ENCODE results near the gene MCEE.
"Not testable (repeated sequence)": the region's sequence is repeated elsewhere in the genome, so short reads cannot be mapped to it uniquely, and the experiment has no call there.

Gene MCEE

GRCh38 chr2:71125506-71126294 lies 4.3 kb downstream of the MCEE start:
- Histone ChIP-seq H3K36me3 (ENCODE audit: control insufficient read depth in 1 of 2, insufficient read depth in 2 of 2, low read length in 2 of 2) (peaks cover 0 to 15% of the 10 kb centered on the region in 2 donors), H3K4me3 (ENCODE audit: low read depth in 1 of 2, low read length in 2 of 2) (no peak overlapping the region), H3K9me3 (ENCODE audit: control insufficient read depth in 1 of 2, low read length in 2 of 2) (no peaks in the 10 kb centered on the region), H3K27me3 (ENCODE audit: low read depth, low read length) (no peaks in the 10 kb centered on the region), H3K27ac (ENCODE audit: low read length) (no peak overlapping the region), H3K4me1 (ENCODE audit: control insufficient read depth in 1 of 2, insufficient read depth in 2 of 2, low read length in 2 of 2) (peaks cover 0 to 19% of the 10 kb centered on the region in 2 donors)

GRCh38 chr2:71122387-71123298 lies 7.4 kb downstream of the MCEE start:
- Histone ChIP-seq H3K36me3 (ENCODE audit: control insufficient read depth in 1 of 2, insufficient read depth in 2 of 2, low read length in 2 of 2) (peaks cover 9 to 31% of the 10 kb centered on the region in 2 donors), H3K9me3 (ENCODE audit: control insufficient read depth in 1 of 2, low read length in 2 of 2) (no peaks in the 10 kb centered on the region), H3K4me3 (ENCODE audit: low read depth in 1 of 2, low read length in 2 of 2) (no peak overlapping the region), H3K27ac (ENCODE audit: low read length) (no peak overlapping the region), H3K4me1 (ENCODE audit: control insufficient read depth in 1 of 2, insufficient read depth in 2 of 2, low read length in 2 of 2) (peaks cover 0 to 7% of the 10 kb centered on the region in 2 donors), H3K27me3 (ENCODE audit: low read depth, low read length) (no peaks in the 10 kb centered on the region)

- Histone ChIP-seq H3K27me3 (ENCODE audit: low read depth, low read length) (no peaks in the 10 kb centered on the region), H3K4me1 (ENCODE audit: control insufficient read depth in 1 of 2, insufficient read depth in 2 of 2, low read length in 2 of 2) (no peaks in the 10 kb centered on the region), H3K27ac (ENCODE audit: low read length) (no peak overlapping the region), H3K4me3 (ENCODE audit: low read depth in 1 of 2, low read length in 2 of 2) (no peak overlapping the region), H3K36me3 (ENCODE audit: control insufficient read depth in 1 of 2, insufficient read depth in 2 of 2, low read length in 2 of 2) (peaks cover 13 to 34% of the 10 kb centered on the region in 2 donors), H3K9me3 (ENCODE audit: control insufficient read depth in 1 of 2, low read length in 2 of 2) (no peaks in the 10 kb centered on the region)
These were observed 8.6 kb downstream of the MCEE start for GRCh38 chr2:71121479-71121878.

- H3K27ac ChIP-seq (ENCODE audit: low read length): no peak overlapping the region
- peaks cover 13 to 43% of the 10 kb centered on the region in 2 donors for H3K36me3 ChIP-seq (ENCODE audit: control insufficient read depth in 1 of 2, insufficient read depth in 2 of 2, low read length in 2 of 2)
- H3K9me3 ChIP-seq (ENCODE audit: control insufficient read depth in 1 of 2, low read length in 2 of 2): no peaks in the 10 kb centered on the region
- H3K4me3 ChIP-seq (ENCODE audit: low read depth in 1 of 2, low read length in 2 of 2): no peak overlapping the region
- H3K27me3 ChIP-seq (ENCODE audit: low read depth, low read length): no peaks in the 10 kb centered on the region
- H3K4me1 ChIP-seq (ENCODE audit: control insufficient read depth in 1 of 2, insufficient read depth in 2 of 2, low read length in 2 of 2): no peaks in the 10 kb centered on the region
These were observed 9.8 kb downstream of the MCEE start for GRCh38 chr2:71120195-71120594.

- Histone ChIP-seq H3K36me3 (ENCODE audit: control insufficient read depth in 1 of 2, insufficient read depth in 2 of 2, low read length in 2 of 2) (peaks cover 13 to 42% of the 10 kb centered on the region in 2 donors), H3K4me1 (ENCODE audit: control insufficient read depth in 1 of 2, insufficient read depth in 2 of 2, low read length in 2 of 2) (no peaks in the 10 kb centered on the region), H3K27me3 (ENCODE audit: low read depth, low read length) (no peaks in the 10 kb centered on the region), H3K27ac (ENCODE audit: low read length) (no peak overlapping the region), H3K4me3 (ENCODE audit: low read depth in 1 of 2, low read length in 2 of 2) (no peak overlapping the region), H3K9me3 (ENCODE audit: control insufficient read depth in 1 of 2, low read length in 2 of 2) (no peaks in the 10 kb centered on the region)
These were observed 13.0 kb downstream of the MCEE start for GRCh38 chr2:71117063-71117462.

GRCh38 chr2:71113843-71114242 lies 16.2 kb downstream of the MCEE start:
- Histone ChIP-seq H3K4me1 (ENCODE audit: control insufficient read depth in 1 of 2, insufficient read depth in 2 of 2, low read length in 2 of 2) (no peaks in the 10 kb centered on the region), H3K36me3 (ENCODE audit: control insufficient read depth in 1 of 2, insufficient read depth in 2 of 2, low read length in 2 of 2) (peaks cover 16 to 39% of the 10 kb centered on the region in 2 donors), H3K4me3 (ENCODE audit: low read depth in 1 of 2, low read length in 2 of 2) (no peak overlapping the region), H3K9me3 (ENCODE audit: control insufficient read depth in 1 of 2, low read length in 2 of 2) (no peaks in the 10 kb centered on the region), H3K27me3 (ENCODE audit: low read depth, low read length) (no peaks in the 10 kb centered on the region), H3K27ac (ENCODE audit: low read length) (no peak overlapping the region)

GRCh38 chr2:71108091-71108490 lies 21.9 kb downstream of the MCEE start:
- Histone ChIP-seq H3K9me3 (ENCODE audit: control insufficient read depth in 1 of 2, low read length in 2 of 2) (no peaks in the 10 kb centered on the region), H3K4me1 (ENCODE audit: control insufficient read depth in 1 of 2, insufficient read depth in 2 of 2, low read length in 2 of 2) (no peaks in the 10 kb centered on the region), H3K36me3 (ENCODE audit: control insufficient read depth in 1 of 2, insufficient read depth in 2 of 2, low read length in 2 of 2) (peaks cover 7 to 15% of the 10 kb centered on the region in 2 donors), H3K27ac (ENCODE audit: low read length) (no peak overlapping the region), H3K27me3 (ENCODE audit: low read depth, low read length) (no peaks in the 10 kb centered on the region), H3K4me3 (ENCODE audit: low read depth in 1 of 2, low read length in 2 of 2) (no peak overlapping the region)

GRCh38 chr2:71106463-71106862 lies 23.6 kb downstream of the MCEE start:
- not testable (repeated sequence) for H3K4me1 ChIP-seq (ENCODE audit: control insufficient read depth in 1 of 2, insufficient read depth in 2 of 2, low read length in 2 of 2); H3K4me3 ChIP-seq (ENCODE audit: low read depth in 1 of 2, low read length in 2 of 2); H3K9me3 ChIP-seq (ENCODE audit: control insufficient read depth in 1 of 2, low read length in 2 of 2); H3K27me3 ChIP-seq (ENCODE audit: low read depth, low read length); H3K27ac ChIP-seq (ENCODE audit: low read length)
- H3K36me3 ChIP-seq (ENCODE audit: control insufficient read depth in 1 of 2, insufficient read depth in 2 of 2, low read length in 2 of 2): peaks cover 6 to 12% of the 10 kb centered on the region in 2 donors

GRCh38 chr2:71103809-71104208 lies 26.2 kb downstream of the MCEE start:
- peaks cover 0 to 5% of the 10 kb centered on the region in 2 donors for H3K36me3 ChIP-seq (ENCODE audit: control insufficient read depth in 1 of 2, insufficient read depth in 2 of 2, low read length in 2 of 2)
- no peaks in the 10 kb centered on the region for H3K27me3 ChIP-seq (ENCODE audit: low read depth, low read length)
- no peaks in the 10 kb centered on the region for H3K4me1 ChIP-seq (ENCODE audit: control insufficient read depth in 1 of 2, insufficient read depth in 2 of 2, low read length in 2 of 2)
- no peak overlapping the region for H3K4me3 ChIP-seq (ENCODE audit: low read depth in 1 of 2, low read length in 2 of 2)
- no peaks in the 10 kb centered on the region for H3K9me3 ChIP-seq (ENCODE audit: control insufficient read depth in 1 of 2, low read length in 2 of 2)
- H3K27ac ChIP-seq (ENCODE audit: low read length): no peak overlapping the region

- H3K4me1 ChIP-seq (ENCODE audit: control insufficient read depth in 1 of 2, insufficient read depth in 2 of 2, low read length in 2 of 2): no peaks in the 10 kb centered on the region
- H3K9me3 ChIP-seq (ENCODE audit: control insufficient read depth in 1 of 2, low read length in 2 of 2): no peaks in the 10 kb centered on the region
These were observed 26.9 kb downstream of the MCEE start for GRCh38 chr2:71102981-71103681.

GRCh38 chr2:71101656-71102055 lies 28.4 kb downstream of the MCEE start:
- Histone ChIP-seq H3K4me3 (ENCODE audit: low read depth in 1 of 2, low read length in 2 of 2) (no peak overlapping the region), H3K27ac (ENCODE audit: low read length) (no peak overlapping the region), H3K36me3 (ENCODE audit: control insufficient read depth in 1 of 2, insufficient read depth in 2 of 2, low read length in 2 of 2) (no peaks in the 10 kb centered on the region), H3K9me3 (ENCODE audit: control insufficient read depth in 1 of 2, low read length in 2 of 2) (no peaks in the 10 kb centered on the region), H3K27me3 (ENCODE audit: low read depth, low read length) (no peaks in the 10 kb centered on the region), H3K4me1 (ENCODE audit: control insufficient read depth in 1 of 2, insufficient read depth in 2 of 2, low read length in 2 of 2) (no peaks in the 10 kb centered on the region)

More at GRCh38 chr2:71102981-71103681, 26.9 kb downstream of the MCEE start:
- Histone ChIP-seq H3K4me3 (ENCODE audit: low read depth in 1 of 2, low read length in 2 of 2) (no peak overlapping the region), H3K27ac (ENCODE audit: low read length) (no peak overlapping the region), H3K36me3 (ENCODE audit: control insufficient read depth in 1 of 2, insufficient read depth in 2 of 2, low read length in 2 of 2) (no peaks in the 10 kb centered on the region), H3K27me3 (ENCODE audit: low read depth, low read length) (no peaks in the 10 kb centered on the region)
